Liver (tissue), 3 donors: Measurements from ENCODE around the gene TMEM150A.

Source experiments
- CTCF ChIP-seq: fragments of 150-350 bp; IDR thresholded peaks from 2 replicates; pipeline ENCODE4 v1.5.1; 2017; ENCODE audit warnings: improper control_type of control experiment, low read depth, low read length; ENCODE audit not compliant: missing input control
- MAX ChIP-seq: IDR thresholded peaks from 2 replicates; pipeline ENCODE4 v1.6.1; 2016; ENCODE audit warnings: antibody characterized with exemption
- NR2F2 ChIP-seq: IDR thresholded peaks from 2 replicates; pipeline ENCODE4 v1.6.1; 2016; ENCODE audit warnings: antibody characterized with exemption
- REST ChIP-seq: IDR thresholded peaks from 2 replicates; pipeline ENCODE4 v1.6.1; 2016; ENCODE audit warnings: antibody characterized with exemption, mild to moderate bottlenecking
- donor health status: healthy.
- donor health status: healthy.

- TF ChIP-seq REST (no peak), MAX (peak; percentile 26), NR2F2 (peak; percentile 26), CTCF (no peak)
These were observed 12.3 kb downstream of the TMEM150A start for GRCh38 chr2:85589982-85590791.
